ENCODE measurements around the gene ACTN1. TPM values are rescaled to one million over a fixed set of nuclear protein-coding genes. Genes with fewer than 3 reads are reported as not detected.

Gene ACTN1
- total and polyA plus RNA-seq, 2 experiments from 2014 or later: 121 to 280 TPM

- TF ChIP-seq, protein P1, sequence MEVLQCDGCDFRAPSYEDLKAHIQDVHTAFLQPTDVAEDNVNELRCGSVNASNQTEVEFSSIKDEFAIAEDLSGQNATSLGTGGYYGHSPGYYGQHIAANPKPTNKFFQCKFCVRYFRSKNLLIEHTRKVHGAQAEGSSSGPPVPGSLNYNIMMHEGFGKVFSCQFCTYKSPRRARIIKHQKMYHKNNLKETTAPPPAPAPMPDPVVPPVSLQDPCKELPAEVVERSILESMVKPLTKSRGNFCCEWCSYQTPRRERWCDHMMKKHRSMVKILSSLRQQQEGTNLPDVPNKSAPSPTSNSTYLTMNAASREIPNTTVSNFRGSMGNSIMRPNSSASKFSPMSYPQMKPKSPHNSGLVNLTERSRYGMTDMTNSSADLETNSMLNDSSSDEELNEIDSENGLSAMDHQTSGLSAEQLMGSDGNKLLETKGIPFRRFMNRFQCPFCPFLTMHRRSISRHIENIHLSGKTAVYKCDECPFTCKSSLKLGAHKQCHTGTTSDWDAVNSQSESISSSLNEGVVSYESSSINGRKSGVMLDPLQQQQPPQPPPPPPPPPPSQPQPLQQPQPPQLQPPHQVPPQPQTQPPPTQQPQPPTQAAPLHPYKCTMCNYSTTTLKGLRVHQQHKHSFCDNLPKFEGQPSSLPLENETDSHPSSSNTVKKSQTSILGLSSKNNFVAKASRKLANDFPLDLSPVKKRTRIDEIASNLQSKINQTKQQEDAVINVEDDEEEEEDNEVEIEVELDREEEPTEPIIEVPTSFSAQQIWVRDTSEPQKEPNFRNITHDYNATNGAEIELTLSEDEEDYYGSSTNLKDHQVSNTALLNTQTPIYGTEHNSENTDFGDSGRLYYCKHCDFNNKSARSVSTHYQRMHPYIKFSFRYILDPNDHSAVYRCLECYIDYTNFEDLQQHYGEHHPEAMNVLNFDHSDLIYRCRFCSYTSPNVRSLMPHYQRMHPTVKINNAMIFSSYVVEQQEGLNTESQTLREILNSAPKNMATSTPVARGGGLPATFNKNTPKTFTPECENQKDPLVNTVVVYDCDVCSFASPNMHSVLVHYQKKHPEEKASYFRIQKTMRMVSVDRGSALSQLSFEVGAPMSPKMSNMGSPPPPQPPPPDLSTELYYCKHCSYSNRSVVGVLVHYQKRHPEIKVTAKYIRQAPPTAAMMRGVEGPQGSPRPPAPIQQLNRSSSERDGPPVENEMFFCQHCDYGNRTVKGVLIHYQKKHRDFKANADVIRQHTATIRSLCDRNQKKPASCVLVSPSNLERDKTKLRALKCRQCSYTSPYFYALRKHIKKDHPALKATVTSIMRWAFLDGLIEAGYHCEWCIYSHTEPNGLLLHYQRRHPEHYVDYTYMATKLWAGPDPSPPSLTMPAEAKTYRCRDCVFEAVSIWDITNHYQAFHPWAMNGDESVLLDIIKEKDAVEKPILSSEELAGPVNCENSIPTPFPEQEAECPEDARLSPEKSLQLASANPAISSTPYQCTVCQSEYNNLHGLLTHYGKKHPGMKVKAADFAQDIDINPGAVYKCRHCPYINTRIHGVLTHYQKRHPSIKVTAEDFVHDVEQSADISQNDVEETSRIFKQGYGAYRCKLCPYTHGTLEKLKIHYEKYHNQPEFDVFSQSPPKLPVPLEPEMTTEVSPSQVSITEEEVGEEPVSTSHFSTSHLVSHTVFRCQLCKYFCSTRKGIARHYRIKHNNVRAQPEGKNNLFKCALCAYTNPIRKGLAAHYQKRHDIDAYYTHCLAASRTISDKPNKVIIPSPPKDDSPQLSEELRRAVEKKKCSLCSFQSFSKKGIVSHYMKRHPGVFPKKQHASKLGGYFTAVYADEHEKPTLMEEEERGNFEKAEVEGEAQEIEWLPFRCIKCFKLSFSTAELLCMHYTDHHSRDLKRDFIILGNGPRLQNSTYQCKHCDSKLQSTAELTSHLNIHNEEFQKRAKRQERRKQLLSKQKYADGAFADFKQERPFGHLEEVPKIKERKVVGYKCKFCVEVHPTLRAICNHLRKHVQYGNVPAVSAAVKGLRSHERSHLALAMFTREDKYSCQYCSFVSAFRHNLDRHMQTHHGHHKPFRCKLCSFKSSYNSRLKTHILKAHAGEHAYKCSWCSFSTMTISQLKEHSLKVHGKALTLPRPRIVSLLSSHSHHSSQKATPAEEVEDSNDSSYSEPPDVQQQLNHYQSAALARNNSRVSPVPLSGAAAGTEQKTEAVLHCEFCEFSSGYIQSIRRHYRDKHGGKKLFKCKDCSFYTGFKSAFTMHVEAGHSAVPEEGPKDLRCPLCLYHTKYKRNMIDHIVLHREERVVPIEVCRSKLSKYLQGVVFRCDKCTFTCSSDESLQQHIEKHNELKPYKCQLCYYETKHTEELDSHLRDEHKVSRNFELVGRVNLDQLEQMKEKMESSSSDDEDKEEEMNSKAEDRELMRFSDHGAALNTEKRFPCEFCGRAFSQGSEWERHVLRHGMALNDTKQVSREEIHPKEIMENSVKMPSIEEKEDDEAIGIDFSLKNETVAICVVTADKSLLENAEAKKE (CRISPR knock-in tag; IDR thresholded peaks at IDR 0.05): no peak
- TF ChIP-seq, protein P2, sequence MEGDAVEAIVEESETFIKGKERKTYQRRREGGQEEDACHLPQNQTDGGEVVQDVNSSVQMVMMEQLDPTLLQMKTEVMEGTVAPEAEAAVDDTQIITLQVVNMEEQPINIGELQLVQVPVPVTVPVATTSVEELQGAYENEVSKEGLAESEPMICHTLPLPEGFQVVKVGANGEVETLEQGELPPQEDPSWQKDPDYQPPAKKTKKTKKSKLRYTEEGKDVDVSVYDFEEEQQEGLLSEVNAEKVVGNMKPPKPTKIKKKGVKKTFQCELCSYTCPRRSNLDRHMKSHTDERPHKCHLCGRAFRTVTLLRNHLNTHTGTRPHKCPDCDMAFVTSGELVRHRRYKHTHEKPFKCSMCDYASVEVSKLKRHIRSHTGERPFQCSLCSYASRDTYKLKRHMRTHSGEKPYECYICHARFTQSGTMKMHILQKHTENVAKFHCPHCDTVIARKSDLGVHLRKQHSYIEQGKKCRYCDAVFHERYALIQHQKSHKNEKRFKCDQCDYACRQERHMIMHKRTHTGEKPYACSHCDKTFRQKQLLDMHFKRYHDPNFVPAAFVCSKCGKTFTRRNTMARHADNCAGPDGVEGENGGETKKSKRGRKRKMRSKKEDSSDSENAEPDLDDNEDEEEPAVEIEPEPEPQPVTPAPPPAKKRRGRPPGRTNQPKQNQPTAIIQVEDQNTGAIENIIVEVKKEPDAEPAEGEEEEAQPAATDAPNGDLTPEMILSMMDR (conservative IDR thresholded peaks at IDR 0.05; ENCODE audit: low read depth in 2 of 2): no peak
- TF ChIP-seq STAT1 (IDR thresholded peaks at IDR 0.05; ENCODE audit: unreplicated experiment) (no peak), EZH2phosphoT487 (IDR thresholded peaks at IDR 0.05; ENCODE audit: unreplicated experiment) (no peak), REST (IDR thresholded peaks at IDR 0.05; ENCODE audit: unreplicated experiment) (no peak), JUNB (IDR thresholded peaks at IDR 0.05; ENCODE audit: unreplicated experiment) (no peak), POLR2AphosphoS5 (IDR thresholded peaks at IDR 0.05; ENCODE audit: low read depth) (peak; percentile 53; the same call in 1 of the 2 replicates)
Observed at GRCh38 chr14:68978172-68978911, 760 bp downstream of the ACTN1 start (continued).
